GM13976 (cell line): ENCODE data around the gene A3GALT2.
"Not testable (repeated sequence)": the region's sequence is repeated elsewhere in the genome, so short reads cannot be mapped to it uniquely, and the experiment has no call there.

ENCODE experiments used
- DNase-seq: peaks from one replicate; pipeline ENCODE4 v3.0.0; 2012; ENCODE audit warnings: low spot score
- CTCF ChIP-seq: IDR thresholded peaks from 2 replicates; pipeline ENCODE4 v1.5.1; 2012; ENCODE audit warnings: borderline replicate concordance, mild to moderate bottlenecking; ENCODE audit not compliant: insufficient read depth; ENCODE audit errors: extremely low read depth, missing control alignments, control extremely low read depth
- in situ Hi-C: fragments of 300-500 bp; cut with MboI; formaldehyde crosslinking; loops from one replicate; pipeline ENCODE4 v1.12.0; 2022; ENCODE audit warnings: low sequenced_read_pairs, mixed read lengths, inconsistent platforms; ENCODE audit not compliant: unreplicated experiment

The A3GALT2 gene

GRCh38 chr1:33296082-33296458 is 24.8 kb downstream of the A3GALT2 start:
- DNase-seq, result no peak
- in situ Hi-C loops, result loop anchor here (5.0 to 10.0 kb wide), 3 partner anchors 71 to 319 kb away; no protein-coding TSS in a partner anchor
- no peak for TF ChIP-seq CTCF

GRCh38 chr1:33295450-33296081 is 25.3 kb downstream of the A3GALT2 start:
- peak; percentile 90 for TF ChIP-seq CTCF
- in situ Hi-C loops, result loop anchor here (5.0 to 10.0 kb wide), 3 partner anchors 72 to 319 kb away; no protein-coding TSS in a partner anchor
- peak; percentile 93 for DNase-seq

GRCh38 chr1:33295023-33295422 is 25.9 kb downstream of the A3GALT2 start:
- no peak for TF ChIP-seq CTCF
- in situ Hi-C loops, result loop anchor here (5.0 to 10.0 kb wide), 3 partner anchors 72 to 320 kb away; no protein-coding TSS in a partner anchor
- DNase-seq, result no peak

- TF ChIP-seq CTCF, result no peak
- in situ Hi-C loops, result loop anchor here (5.0 to 10.0 kb wide), 3 partner anchors 73 to 320 kb away; no protein-coding TSS in a partner anchor
- no peak for DNase-seq
Observed at GRCh38 chr1:33294071-33295010, 26.6 kb downstream of the A3GALT2 start.

- TF ChIP-seq CTCF, result no peak
- in situ Hi-C loops, result loop anchor here (10.0 kb wide), 1 partner anchor 322 kb away; no protein-coding TSS in a partner anchor
- DNase-seq, result no peak
Observed at GRCh38 chr1:33292726-33293340, 28.1 kb downstream of the A3GALT2 start.

DNA sequence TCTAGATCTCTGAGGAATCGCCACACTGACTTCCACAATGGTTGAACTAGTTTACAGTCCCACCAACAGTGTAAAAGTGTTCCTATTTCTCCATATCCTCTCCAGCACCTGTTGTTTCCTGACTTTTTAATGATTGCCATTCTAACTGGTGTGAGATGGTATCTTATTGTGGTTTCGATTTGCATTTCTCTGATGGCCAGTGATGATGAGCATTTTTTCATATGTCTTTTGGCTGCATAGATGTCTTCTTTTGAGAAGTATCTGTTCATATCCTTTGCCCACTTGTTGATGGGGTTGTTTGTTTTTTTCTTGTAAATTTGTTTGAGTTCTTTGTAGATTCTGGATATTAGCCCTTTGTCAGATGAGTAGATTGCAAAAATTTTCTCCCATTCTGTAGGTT is 30.3 kb downstream of the A3GALT2 start:
- not testable (repeated sequence) for DNase-seq
- in situ Hi-C loops, result loop anchor here (10.0 kb wide), 1 partner anchor 324 kb away; no protein-coding TSS in a partner anchor
